ENCODE measurements around the gene PDHA1.

- TF ChIP-seq POLR2A (IDR thresholded peaks at IDR 0.05) (no peak), CTCF (IDR thresholded peaks at IDR 0.05) (no peak)
Measured at GRCh38 chrX:19389227-19389845, 45.6 kb downstream of the PDHA1 start.
